Fibroblast of skin of right biceps (primary cell): ENCODE results near the gene FOSL1.

Experiments used
- DNase-seq: peaks from one replicate; pipeline ENCODE4 v3.0.0-alpha.2; 2013

Gene FOSL1

DNA sequence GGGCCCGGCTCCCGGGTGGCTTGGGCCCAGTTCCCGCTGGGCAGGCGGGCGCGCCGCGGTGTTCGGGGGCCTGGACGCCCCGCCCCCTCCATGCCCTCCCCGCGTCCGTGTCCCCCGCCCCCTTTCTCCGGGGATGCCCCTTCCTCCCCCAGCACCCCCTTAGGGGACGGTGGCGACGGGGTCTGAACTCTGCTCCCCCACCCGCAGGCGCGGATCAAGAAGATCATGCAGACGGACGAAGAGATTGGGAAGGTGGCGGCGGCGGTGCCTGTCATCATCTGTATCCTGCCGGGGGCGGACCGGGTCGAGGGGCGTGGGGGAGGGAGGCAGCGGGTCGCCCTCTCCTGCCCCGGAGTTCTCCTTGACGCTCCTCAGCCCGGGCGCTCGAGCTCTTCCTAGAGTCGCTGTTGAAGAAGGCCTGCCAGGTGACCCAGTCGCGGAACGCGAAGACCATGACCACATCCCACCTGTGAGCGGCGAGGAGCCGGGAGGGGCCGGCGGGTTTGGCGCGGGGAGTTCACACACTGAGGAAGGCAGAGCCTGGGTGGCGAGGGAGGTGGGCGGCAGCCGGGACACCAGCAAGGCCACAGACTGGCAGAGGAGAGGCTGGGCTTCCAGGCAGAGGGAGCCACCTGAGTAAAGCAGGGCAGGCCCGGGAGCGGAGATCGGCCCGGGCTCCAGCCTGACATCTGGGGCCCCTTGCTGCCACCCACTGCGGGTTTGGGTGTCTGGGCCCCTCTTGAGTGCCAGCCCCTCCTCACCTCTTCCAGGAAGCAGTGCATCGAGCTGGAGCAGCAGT, 19.6 kb upstream of the FOSL1 start:
- DNase-seq: no peak

DNA sequence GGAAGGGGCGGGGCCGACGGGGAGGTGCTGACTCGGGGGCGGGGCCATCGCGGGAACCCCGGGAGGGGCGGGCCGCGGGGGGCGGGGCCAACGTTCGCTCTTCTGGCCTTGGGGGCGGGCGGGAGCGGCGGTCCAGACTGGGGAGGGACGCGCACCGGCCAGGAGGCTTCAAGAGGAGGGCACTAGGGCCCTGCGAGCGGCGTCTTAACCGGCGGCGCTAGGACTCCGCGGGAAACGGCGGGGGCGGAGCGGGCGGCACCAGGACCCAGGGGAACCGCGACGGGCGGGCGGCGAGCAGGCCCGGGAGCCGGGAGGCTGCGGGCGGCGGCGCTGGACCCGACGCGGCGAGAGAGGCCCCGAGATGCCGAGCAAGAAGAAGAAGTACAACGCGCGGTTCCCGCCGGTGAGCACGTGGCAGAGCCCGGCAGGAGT, 19.0 kb upstream of the FOSL1 start, which contains the start of gene DRAP1:
Gene DRAP1 (plus strand): TSS at position 286 of the 432 bp plus-strand sequence. CDS start 76 bp downstream, at position 362.
- peak; percentile 99 for DNase-seq

DNA sequence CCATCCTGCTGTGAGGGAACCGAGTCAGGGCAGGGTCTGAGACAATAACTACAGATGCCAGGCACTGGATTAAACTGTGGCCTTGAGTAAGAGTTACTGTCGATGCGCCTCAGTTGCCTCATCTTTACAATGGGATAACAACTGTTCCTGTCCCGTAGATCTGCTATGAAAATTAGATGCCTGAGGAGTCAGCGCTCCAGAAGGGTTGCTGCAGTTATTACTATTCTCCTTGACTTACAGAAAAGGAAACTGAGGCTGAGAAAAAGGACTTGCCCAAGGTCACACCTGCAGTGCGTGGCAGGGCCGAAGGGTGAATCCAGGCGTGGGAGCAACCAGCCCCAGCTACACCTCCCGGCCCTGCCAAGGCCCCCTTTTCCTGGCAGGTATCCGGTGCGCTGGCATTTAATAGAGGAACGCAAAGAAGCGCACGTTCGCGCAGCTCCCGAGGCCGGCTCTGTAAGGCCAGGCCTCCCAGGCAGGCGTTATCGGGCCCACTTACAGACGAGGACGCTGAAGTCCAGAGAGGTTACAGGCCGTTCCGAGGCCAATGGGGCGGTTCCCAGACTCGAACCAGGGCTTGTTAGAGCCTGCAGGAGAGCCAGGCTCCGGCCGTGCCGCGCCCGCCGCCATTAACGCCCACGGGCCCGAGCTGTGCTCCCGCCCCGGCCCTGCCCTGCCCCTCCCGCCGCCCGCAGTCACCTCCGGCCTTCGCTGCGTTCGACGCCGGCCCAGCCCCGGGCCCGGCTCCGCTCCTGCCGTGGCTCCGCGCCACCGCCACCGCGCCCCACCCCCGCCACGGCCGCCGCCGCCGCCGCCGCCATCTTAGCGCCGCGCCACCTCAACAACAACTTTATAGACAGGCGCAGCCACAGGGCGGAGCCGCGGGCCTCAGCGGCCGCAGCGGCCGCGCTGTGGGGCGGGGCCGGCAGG, 18.3 kb upstream of the FOSL1 start, which contains the start of gene C11orf68:
Gene C11orf68 (minus strand): TSS at position 852 of the 930 bp plus-strand sequence. CDS start 31 bp downstream, at position 821.
- DNase-seq: no peak

DNA sequence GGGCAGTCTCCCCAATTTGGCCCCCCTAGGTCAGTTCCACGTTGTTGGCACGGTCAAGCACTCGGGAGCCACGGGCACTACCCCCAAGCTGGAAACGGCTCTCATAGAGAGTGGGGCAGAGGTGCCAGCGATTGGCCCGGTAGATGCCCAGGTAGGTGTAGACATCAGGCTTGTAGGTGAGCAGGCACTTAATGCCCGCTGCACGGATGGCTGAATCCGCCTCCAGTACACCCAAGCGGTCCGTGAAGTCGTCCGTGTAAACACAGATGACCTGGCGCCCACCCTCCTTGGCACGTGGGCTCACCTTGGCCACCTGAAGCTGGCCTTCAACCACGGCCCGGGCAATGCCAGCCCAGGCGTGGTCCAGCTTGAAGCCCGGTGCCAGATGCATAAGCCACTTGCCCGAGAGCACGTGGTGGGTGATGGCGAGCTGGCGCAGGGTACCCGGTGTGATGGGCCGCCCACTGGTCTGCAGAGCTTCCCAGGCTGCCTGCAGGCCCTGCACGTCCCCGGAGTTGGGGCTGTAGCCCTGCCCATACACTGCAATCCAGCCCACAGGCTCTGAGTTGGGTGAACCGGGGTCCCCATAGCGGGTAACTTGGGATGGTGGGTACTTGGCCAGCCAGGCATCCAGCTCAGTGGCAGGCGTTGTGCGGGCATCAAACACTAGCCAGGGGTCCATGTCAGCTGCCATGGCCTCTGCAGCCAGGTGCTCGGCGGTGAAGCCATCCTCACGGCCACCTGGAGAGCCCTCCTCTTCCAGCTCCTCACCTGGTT, 17.4 kb upstream of the FOSL1 start:
- no peak for DNase-seq

DNA sequence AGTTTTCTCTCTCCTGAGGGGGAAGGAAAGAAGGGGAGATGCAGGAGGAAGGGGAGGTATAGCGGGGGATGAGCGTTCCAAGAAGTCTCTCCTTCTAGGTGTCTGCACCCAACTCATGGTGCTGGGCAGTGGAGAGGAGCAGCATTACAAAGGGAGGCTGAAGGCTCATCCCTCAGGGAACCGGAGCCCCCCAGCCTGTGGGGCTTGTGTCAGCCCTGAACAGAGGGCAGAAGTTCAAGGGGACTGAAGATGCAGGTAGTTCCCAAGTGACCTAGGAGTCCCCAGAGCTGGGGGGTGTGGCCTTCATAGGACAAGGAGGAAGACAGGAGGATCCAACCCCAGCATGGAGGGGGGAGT, 16.9 kb upstream of the FOSL1 start:
- DNase-seq: no peak

DNA sequence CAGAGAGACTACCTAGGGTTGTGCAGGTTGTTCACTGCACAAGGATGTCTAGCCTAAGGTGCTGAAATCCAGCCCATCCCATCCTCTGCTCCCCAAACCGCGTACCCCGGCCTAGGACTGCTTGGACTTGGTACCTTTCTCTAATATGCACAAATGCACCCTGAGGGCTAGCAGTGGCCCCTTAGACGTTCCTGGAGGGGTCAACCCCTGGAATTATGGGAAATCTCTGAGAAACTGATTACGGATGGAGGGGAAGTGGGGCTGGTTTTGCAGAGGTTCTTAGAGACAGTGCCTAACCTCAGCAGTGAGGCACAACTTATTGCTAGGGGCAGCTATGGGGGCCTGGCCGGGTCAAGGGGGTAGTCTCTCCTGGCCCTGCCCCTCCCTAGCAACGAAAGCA, 16.2 kb upstream of the FOSL1 start:
- no peak for DNase-seq

DNA sequence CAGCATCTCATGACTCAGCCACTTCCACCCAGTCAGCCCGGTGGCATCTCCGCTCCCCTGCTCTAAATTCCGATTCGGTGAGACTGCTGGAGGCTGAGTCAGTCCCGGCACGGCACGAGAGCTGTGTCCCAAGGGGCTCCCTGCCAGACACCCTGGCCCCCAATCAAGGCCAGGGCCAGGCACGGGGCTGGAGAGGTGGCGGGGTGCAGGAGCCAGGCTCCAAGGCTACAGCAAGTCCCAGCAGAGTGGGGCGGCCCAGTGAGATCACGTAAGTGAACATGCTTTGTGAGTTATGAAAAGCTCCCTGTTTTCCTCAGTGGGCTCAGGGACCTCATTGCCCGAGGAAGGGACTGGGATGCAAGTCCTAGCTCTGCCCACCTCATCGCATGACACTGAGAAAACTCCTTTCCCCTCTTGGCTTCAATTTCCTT, 15.6 kb upstream of the FOSL1 start:
- DNase-seq: peak; percentile 99

DNA sequence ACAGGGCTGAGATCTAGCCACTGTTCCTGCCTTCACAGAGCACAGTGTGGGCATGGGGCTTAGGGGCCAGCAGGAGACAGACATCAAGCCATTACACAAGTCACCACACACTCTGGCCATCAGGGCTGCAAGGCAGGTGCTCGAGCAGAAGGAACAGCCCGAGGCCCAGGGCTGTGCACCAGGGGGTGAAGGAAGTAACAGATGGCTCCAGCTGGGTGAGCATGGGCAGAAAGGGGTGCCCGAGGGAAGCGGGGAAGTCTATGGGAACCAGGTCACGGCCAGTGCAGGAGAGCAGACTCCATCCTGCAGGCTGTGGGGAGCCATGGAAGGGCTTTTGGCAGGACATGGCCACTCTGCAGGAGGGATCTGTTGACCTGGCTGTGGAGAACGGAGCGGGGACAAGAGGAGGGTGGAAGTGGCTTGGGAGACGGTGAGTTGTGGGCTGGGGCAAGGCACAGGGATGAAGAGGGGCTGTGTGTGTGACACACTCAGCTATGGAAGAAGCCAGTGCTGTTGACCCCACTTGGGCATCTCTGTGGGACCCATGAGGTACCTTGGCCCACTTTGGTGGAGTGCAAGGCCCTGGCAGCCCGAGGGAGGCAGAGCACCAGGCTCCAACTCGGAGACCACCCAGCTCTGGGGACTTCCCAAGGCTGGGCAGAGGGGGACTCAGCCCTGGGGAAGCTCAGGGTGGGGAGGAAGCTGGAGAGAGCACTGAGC, 15.1 kb upstream of the FOSL1 start:
- no peak for DNase-seq

DNA sequence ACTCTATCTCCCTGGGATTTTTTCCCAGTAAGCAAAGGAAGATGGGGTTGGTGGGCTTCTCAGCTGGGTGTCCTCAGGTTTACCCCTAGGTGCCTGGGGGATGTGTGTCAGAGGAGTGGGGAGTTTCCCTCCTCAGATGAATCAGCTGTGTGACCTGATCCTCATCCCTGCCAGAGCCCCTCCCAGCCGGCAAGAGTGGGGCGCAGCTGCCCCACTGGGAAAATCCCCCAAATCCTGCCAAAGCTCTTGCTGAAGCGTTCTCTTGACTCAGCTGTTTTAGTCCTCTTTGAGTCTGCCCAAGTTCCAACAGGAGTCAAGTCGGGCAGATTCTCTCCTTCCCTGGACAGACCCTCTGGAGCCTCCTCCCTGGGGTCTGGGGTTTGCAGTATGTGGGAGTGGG, 12.7 kb upstream of the FOSL1 start:
- DNase-seq: peak; percentile 72

DNA sequence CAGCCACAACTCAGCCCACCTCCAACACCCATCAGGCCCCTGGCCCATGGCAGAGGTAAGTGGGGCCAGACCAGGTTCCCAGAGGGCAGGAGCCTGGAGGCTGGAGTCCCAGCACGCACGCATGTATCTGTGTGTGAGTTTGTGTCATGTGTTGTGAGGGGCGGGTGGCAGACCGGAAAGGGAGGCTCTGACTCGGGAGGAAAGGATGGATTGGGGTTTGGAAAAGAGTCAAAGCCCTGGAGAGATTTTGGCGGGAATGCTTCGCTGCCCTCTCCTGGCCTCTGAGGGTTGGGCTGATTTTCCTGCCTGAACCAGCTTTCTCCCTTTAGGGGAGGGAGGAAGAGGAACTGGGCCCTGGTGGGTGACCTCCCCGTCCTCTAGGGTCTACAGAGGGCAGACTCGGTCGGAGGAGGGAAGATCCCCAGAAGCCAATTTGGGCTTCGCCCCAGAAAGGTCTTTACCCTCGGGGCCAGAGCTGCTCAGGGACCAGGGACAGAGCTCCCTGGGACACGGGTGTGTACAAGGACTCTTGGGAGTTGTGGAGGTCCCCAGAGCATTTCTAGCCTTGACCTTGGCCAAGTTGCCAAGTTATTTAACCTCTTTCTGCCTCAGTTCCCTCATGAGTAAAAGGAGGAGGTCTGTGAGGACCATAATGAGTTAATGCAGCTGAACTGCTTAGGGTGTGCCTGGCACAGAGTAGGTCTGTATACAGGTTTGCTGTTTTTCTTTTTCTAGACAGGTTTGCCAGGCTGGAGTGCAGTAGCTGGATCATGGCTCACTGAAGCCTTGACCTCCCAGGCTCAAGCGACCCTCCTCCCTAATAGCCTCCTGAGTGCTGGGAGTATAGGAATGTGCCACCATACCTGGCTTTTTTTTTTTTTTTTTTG, 11.7 kb upstream of the FOSL1 start:
- DNase-seq: peak; percentile 96

DNA sequence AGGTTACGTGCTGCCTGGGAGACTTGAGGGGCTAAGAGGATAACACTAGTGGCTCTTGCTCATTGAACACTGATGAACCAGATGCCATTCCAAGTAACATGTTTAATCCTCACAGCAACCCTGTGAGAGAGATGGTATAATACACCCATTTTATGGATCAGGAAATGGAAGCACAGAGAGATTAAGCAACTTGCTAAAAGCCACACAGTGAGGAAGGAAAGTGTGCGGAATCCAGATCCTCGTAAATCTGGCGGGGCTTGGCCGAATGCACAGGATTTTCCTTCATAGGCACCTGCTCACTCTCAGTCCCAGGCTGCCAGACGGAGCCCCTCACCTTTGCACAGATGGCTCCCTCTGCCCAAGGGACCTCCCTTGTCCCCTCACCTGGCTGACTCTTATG, 7.7 kb upstream of the FOSL1 start:
- no peak for DNase-seq

DNA sequence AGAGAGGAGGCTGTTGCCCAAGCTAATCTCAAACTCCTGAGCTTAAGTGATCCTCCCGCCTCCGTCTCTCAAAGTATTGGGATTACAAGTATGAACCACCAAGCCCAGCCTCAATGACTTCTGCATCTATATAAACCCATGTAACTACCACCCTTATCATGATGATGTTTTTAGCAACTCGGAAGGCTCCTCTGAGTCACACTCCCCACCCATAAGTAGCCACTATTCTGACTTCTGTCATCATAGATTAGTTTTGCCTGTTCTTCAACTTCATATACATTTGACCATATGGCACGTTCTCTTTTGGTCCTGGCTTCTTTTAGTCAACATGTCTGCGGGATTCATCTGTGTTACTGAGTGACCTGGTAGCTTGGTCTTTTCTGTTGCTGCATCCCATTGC, 6.4 kb upstream of the FOSL1 start:
- peak; percentile 54 for DNase-seq

DNA sequence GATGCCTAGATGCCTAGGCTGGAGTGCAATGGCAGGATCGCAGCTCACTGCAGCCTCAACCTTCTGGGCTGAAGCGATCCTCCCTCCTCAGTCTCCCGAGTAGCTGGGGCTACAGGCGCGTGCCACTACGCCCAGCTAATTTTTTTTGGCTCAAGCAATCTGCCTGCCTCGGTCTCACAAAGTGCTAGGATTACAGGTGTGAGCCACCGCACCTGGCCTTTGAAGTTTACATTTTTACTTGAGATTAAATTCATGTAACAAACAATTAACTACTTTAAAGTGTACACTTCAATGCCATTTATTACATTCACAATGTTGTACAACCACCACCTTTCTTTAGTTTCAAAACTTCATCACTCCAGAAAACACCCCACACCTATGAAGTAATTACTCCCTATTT, 3.5 kb upstream of the FOSL1 start:
- no peak for DNase-seq

DNA sequence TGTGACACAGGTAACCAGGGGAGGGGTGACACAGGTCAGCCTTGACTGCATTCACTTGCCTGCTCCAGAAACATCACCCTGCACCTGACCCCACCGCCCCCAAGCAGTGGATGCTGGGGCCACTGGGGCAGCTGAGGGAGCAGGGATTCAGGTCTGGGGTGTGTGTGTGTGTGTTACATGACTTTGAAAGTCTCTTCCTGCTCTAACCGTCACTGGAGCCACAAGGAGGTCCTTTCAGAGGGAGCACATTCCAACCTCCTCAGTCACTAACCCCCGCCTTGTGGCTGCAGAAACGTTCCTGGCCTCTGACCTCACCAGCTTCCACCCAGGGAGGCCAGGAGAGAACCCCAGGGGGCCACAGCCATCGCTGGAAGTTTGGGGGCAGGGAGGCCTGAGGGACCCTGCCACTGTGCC, 2.9 kb upstream of the FOSL1 start:
- DNase-seq: peak; percentile 96

DNA sequence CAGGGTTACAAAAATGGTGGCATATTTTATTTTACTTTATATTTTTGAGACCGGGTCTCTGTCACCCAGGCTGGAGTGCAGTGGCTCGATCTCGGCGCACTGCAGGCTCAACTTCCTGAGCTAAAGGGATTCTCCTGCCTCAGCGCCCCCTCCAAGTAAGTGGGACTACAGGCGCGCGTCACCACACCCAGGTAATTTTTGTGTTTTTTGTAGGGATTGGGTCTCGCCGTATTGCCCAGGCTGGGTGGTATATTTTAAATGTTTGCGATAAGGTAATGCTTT, 652 bp upstream of the FOSL1 start:
- DNase-seq: no peak

DNA sequence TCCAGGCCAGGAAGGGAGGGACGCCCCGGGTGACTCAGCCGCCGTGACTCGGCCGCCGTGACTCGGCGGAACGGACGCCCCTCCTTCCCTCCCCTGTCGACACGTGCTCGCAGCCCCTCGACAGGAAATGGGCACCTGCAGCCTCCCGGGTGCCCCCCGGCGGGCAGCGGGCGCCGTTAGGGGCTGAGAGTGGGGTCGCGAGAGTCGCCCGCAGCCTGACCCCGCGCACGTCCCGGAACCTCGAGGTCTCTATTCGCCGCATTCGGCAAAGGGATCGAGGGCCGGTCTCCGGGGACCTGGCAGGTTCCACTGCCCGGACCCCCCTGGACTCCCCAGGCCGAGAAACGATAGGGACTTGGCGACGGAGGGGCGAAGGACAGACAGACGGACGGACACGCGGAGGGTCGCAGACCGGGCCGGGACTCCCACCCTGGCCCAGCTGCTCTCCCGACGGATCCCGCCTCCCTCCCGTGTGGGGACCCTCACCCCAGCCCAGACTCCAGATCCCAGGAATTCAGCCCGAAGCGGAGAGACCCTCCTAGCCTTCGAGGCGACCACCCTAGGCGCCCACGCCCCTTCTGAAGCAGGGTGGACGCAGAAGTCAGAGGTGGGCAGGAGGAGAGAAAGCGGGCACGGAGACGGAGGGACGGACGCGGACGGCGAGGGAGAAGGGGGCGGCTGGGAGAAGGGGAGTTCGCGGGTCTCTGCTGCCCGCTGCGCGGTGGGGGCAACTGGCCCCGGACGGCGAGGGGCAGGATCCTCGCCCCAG, 648 bp downstream of the FOSL1 start:
- peak; percentile 86 for DNase-seq

DNA sequence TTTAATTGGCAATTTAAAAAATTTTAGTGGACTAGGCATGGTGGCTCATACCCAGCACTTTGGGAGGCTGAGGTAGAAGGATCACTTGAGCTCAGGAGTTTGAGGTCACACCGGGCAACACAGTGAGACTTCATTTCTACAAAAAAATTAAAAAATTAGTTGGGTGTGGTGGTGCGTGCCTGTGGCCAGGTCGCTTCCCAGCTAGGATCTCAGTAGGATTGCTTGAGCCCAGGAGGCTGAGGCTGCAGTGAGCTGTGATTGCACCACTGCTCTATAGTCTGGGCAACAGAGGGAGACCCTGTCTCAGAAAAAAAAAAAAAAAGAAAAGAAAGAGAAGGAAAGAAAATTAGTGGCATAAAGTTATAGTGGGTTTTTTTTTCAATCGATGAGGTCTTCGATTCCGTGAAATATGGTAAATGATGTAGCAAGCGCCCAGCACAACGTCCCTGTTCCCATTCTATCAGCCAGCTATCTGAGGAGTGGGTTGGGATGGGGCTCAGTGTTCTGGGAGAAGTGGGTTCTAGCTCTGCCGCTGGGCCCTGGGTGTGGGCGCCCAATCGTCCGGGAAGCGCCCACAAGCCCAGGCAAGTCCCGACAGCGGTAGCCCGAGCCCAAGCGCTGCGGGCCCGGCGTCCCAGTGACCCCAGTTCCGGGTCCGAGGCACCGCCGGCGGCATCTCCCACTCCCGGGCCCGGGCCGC, 1.4 kb downstream of the FOSL1 start:
- DNase-seq: no peak

DNA sequence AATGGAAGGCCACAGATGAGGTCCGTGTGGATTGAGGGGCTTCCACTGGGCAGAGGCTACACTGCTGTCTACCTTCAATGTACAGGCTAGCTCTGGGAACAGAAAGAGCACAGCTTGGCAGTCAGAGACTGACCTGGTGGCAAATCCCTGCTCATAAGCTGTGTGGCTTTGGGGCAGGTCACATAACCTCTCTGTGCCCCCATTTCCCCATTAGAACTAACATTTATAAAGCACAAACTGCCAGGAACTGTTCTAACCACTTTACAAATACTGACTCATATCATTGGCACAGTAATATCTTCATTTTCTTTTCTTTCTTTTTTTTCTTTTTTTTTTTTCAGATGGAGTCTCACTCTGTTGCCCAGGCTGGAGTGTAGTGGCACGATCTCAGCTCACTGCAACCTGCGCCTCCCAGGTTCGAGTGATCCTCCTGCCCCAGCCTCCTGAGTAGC, 3.1 kb downstream of the FOSL1 start:
- DNase-seq: no peak

DNA sequence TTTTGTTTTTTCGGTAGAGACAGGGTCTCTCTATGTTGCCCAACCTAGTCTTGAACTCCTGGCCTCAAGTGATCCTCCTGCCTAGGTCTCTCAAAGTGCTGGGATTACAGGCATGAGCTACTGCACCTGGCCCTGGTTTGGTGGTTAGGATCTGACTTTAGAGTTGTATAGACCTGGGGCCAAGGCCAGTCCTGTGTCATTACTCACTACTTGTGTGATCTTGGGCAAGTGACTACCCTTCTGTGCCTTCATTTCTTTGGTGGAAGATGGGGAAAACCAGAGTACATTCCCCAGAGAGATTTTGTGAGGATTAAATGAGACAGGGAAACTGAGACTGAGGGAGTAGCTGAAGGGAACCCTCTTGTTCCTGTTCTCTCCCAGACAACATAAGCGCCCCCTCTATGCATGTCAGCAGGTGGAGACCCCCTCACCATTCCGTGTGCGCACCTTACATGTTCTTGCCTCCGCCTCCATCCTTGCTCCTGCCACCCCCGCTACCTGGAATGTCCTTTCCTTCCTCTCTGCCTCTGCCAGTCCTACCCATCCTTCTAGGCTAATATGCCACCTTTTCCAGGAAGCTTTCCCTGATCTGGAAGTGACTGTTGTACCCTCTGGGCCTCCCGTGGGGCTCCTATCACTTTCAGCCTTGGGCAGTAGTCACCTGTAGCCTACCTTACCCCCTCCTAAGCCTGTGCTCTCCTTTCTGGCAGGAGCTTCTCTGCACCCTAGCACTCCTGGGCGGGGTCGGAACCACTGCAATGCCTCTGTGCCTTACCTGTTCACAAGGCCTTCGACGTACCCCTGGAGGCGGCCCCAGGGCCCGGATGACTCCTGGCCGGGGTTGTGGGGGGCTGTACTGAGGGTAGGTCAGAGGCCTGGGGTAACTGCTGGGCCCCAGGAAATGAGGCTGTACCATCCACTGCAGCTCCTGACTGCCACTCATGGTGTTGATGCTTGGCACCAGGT, 3.9 kb downstream of the FOSL1 start:
- DNase-seq: no peak
